A549 treated with GW870086 at 1 μM for 4 hours (cell line): ENCODE data around the gene TRUB2. TPM values are rescaled to one million over a fixed set of nuclear protein-coding genes. Genes with fewer than 3 reads are reported as not detected.

Experiments used
- total RNA-seq: library from RNA; stranded (reverse); fragments of 200-300 nt; extraction: Qiagen RNA extraction; gene quantifications from 5 replicates; pipeline ENCODE4 v1.2.3, GENCODE V29; 2022; ENCODE audit warnings: low read depth

TRUB2 gene
- 38.1 to 56.2 TPM (median 47.7 TPM) in 5 replicates for total RNA-seq

GRCh38 chr9:128322404-128323211 is at the start of gene TRUB2, which contains the start of gene COQ4:
Gene TRUB2, minus strand, starts transcription at chr9:128322447. Its CDS starts 39 bp downstream, at chr9:128322408.
Gene COQ4, plus strand, starts transcription at chr9:128322839. Its CDS starts 20 bp downstream, at chr9:128322859.

DNA sequence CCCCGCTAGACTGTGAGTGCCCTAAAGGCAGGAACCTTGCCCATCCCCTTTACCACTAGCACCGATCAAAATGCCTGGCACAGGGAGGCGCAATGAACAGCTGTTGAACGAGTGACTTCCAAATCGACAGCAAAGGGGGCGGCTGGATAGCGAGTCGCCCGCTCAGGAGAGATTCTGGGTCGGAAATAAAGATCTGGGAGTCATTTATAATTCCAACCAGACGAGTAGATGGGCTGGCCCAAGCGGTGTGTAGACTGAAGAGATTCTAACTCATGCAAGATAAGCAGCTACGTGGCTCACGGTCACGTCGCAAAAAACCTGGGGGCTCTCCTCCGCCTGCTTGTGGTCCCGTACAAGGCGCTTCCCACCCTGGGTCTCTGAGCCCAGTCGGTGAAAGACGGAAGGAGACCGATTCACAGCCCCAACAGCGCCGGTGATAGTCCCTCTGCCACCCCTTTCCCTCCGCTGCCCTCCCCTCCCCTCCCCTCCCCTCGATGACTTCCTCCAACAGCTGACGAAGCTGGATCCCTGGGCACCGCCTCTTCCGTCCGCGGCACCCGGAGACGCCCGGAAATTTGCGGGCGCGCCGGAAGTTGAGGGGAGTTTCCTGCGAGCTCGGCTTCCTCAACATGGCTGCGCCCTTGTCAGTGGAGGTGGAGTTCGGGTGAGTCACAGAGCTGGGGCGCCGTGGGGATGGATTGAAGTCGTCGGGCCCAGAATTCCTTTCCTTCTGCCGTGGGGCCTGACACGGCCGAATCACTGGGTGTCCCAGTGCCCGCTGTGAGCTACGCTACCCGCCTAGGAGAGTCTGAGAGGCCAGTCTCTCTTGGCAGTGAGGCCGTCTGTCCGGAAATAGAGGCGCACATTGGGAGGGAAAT is 48.7 kb upstream of the TRUB2 start, which contains the start of gene URM1:
TSS of gene URM1 (plus strand) at position 623 of the 878 bp plus-strand sequence. CDS start at position 630, 7 bp downstream.

GRCh38 chr9:128339761-128340690 is 17.8 kb upstream of the TRUB2 start, which contains the start of gene SLC27A4:
Gene SLC27A4, plus strand, starts transcription at chr9:128340527. Its CDS starts 2,606 bp downstream, at chr9:128343133.

GRCh38 chr9:128276008-128276573 is 46.2 kb downstream of the TRUB2 start, which contains the start of gene SWI5:
Gene SWI5, plus strand, starts transcription at chr9:128276276.

DNA sequence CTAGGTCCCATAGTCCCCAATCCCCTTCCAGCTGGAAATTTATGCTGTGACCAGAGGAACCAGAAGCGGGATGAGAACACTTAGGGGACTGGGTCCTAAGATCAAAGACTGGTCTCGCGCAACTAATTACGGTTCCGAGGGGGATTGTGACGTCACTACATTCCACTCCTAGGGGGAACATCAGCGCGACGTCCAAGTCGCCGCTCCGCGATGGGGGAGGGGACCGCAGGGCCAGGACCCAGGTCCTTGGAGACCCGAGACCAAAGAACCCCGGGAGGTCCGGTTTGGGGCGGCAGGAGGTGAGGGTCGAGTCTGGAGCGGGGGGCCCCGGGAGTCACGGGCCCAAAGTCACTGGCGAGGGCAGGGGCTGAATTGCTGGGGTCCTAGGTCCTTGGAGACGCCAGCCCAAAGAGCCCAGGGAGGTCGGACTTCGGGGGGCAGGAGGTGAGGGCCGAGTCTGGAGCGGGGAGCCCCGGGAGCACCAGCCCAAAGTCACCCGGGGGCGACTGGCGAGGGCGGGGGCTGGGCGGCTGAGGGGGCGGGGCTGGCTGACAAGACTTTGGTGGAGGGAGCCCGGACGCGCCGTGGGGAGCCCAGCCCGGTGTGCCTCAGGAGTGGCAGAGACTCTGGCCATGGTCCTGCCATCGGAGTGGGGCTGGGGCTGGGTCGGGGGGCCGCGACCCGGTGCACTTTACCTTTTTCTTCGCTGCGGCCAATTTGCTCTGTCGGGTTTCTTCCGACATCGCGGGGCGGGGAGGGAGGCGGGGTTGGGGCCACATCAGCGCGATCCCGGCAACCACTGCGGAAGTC is 46.8 kb downstream of the TRUB2 start, which contains the start of gene GOLGA2:
TSS of gene GOLGA2 (minus strand) at position 810 of the 810 bp plus-strand sequence. CDS start at position 779, 31 bp downstream.

Other genes with a start within 250 kb of the TRUB2 start
- 67.6 to 98.4 TPM (median 91.8 TPM) in 5 replicates for gene PTGES2, start 194.7 kb downstream of the TRUB2 start, total RNA-seq
- 2.4 to 6.8 TPM (median 3.2 TPM) in 5 replicates for gene LCN2, start 173.0 kb downstream of the TRUB2 start, total RNA-seq
- 48.4 to 68.9 TPM (median 61.7 TPM) in 5 replicates for gene BBLN, start 162.2 kb downstream of the TRUB2 start, total RNA-seq
- 69.8 to 91.7 TPM (median 80.7 TPM) in 5 replicates for gene CIZ1, start 130.9 kb downstream of the TRUB2 start, total RNA-seq
- 80.7 to 101 TPM (median 88.4 TPM) in 5 replicates for gene DNM1, start 119.1 kb downstream of the TRUB2 start, total RNA-seq
- 37.3 to 51.1 TPM (median 46.7 TPM) in 5 replicates for gene GOLGA2, start 46.4 kb downstream of the TRUB2 start, total RNA-seq
- 42.0 to 55.1 TPM (median 43.8 TPM) in 5 replicates for gene SWI5, start 46.2 kb downstream of the TRUB2 start, total RNA-seq
- gene COQ4, start 392 bp upstream of the TRUB2 start, total RNA-seq = 50.4 to 59.1 TPM (median 55.9 TPM) in 5 replicates
- gene SLC27A4, start 18.1 kb upstream of the TRUB2 start, total RNA-seq = 36.3 to 50.5 TPM (median 46.0 TPM) in 5 replicates
- 67.0 to 85.2 TPM (median 83.9 TPM) in 5 replicates for gene URM1, start 48.9 kb upstream of the TRUB2 start, total RNA-seq
- 32.5 to 38.6 TPM (median 34.2 TPM) in 5 replicates for gene CERCAM, start 98.4 kb upstream of the TRUB2 start, total RNA-seq
- 23.3 to 29.3 TPM (median 24.9 TPM) in 5 replicates for gene ODF2, start 133.6 kb upstream of the TRUB2 start, total RNA-seq
- 26.8 to 30.6 TPM (median 28.7 TPM) in 5 replicates for gene GLE1, start 182.3 kb upstream of the TRUB2 start, total RNA-seq
- gene SPTAN1, start 230.1 kb upstream of the TRUB2 start, total RNA-seq = 143 to 151 TPM (median 149 TPM) in 5 replicates